ENCODE results near the gene HIF1AN.
A peak's percentile ranks its signal among the peaks of the same experiment; 100 is the strongest.

The HIF1AN gene

GRCh38 chr10:100522945-100523344 lies 12.8 kb upstream of the HIF1AN start:
- DNase-seq (ENCODE audit: insufficient read length) (no peak), FAIRE-seq (no peak)
- no peak for TF ChIP-seq POLR2AphosphoS5 (IDR thresholded peaks at IDR 0.05; ENCODE audit: low read depth, low read length)
- TF ChIP-seq TAF1 (IDR thresholded peaks at IDR 0.05; ENCODE audit: borderline replicate concordance, low read depth, low read length) = no peak
- TF ChIP-seq POLR2A (IDR thresholded peaks at IDR 0.05; ENCODE audit: low read depth, low read length) = no peak

- DNase-seq (ENCODE audit: insufficient read length) (no peak), FAIRE-seq (no peak)
- TF ChIP-seq TAF1 (IDR thresholded peaks at IDR 0.05; ENCODE audit: borderline replicate concordance, low read depth, low read length) (no peak), POLR2A (IDR thresholded peaks at IDR 0.05; ENCODE audit: low read depth, low read length) (no peak), POLR2AphosphoS5 (IDR thresholded peaks at IDR 0.05; ENCODE audit: low read depth, low read length) (no peak)
Observed at GRCh38 chr10:100524206-100524605, 11.5 kb upstream of the HIF1AN start.

- no peak for FAIRE-seq
- TF ChIP-seq POLR2AphosphoS5 (IDR thresholded peaks at IDR 0.05; ENCODE audit: low read depth, low read length) = no peak
- TF ChIP-seq POLR2A (IDR thresholded peaks at IDR 0.05; ENCODE audit: low read depth, low read length) = no peak
- TF ChIP-seq TAF1 (IDR thresholded peaks at IDR 0.05; ENCODE audit: borderline replicate concordance, low read depth, low read length) = no peak
- DNase-seq (ENCODE audit: insufficient read length) = no peak
Observed at GRCh38 chr10:100524638-100525037, 11.1 kb upstream of the HIF1AN start.

- TF ChIP-seq POLR2A (IDR thresholded peaks at IDR 0.05; ENCODE audit: low read depth, low read length) (no peak), TAF1 (IDR thresholded peaks at IDR 0.05; ENCODE audit: borderline replicate concordance, low read depth, low read length) (no peak), POLR2AphosphoS5 (IDR thresholded peaks at IDR 0.05; ENCODE audit: low read depth, low read length) (no peak)
- no peak for DNase-seq (ENCODE audit: insufficient read length)
- peak; percentile 82 for FAIRE-seq
Observed at GRCh38 chr10:100528123-100528886, 7.4 kb upstream of the HIF1AN start.

GRCh38 chr10:100528921-100529474 lies 6.7 kb upstream of the HIF1AN start:
- peak; percentile 17 for FAIRE-seq
- TF ChIP-seq TAF1 (IDR thresholded peaks at IDR 0.05; ENCODE audit: borderline replicate concordance, low read depth, low read length) = no peak
- no peak for TF ChIP-seq POLR2A (IDR thresholded peaks at IDR 0.05; ENCODE audit: low read depth, low read length)
- TF ChIP-seq POLR2AphosphoS5 (IDR thresholded peaks at IDR 0.05; ENCODE audit: low read depth, low read length) = no peak
- DNase-seq (ENCODE audit: insufficient read length) = no peak

GRCh38 chr10:100529475-100530298 lies 6.1 kb upstream of the HIF1AN start, which contains the start of gene NDUFB8:
Gene NDUFB8 (minus strand): TSS chr10:100529871. CDS start chr10:100529851, 20 bp downstream.
- peak; percentile 86 for TF ChIP-seq POLR2A (IDR thresholded peaks at IDR 0.05; ENCODE audit: low read depth, low read length)
- TF ChIP-seq TAF1 (IDR thresholded peaks at IDR 0.05; ENCODE audit: borderline replicate concordance, low read depth, low read length) = peak; percentile 75
- TF ChIP-seq POLR2AphosphoS5 (IDR thresholded peaks at IDR 0.05; ENCODE audit: low read depth, low read length) = peak; percentile 79
- peak; percentile 91 for FAIRE-seq
- peak; percentile 60 for DNase-seq (ENCODE audit: insufficient read length)

- no peak for TF ChIP-seq POLR2AphosphoS5 (IDR thresholded peaks at IDR 0.05; ENCODE audit: low read depth, low read length)
- no peak for TF ChIP-seq POLR2A (IDR thresholded peaks at IDR 0.05; ENCODE audit: low read depth, low read length)
- TF ChIP-seq TAF1 (IDR thresholded peaks at IDR 0.05; ENCODE audit: borderline replicate concordance, low read depth, low read length) = no peak
- FAIRE-seq (no peak), DNase-seq (ENCODE audit: insufficient read length) (no peak)
Observed at GRCh38 chr10:100531761-100532160, 4.0 kb upstream of the HIF1AN start.

- no peak for TF ChIP-seq POLR2A (IDR thresholded peaks at IDR 0.05; ENCODE audit: low read depth, low read length)
- TF ChIP-seq POLR2AphosphoS5 (IDR thresholded peaks at IDR 0.05; ENCODE audit: low read depth, low read length) = no peak
- TF ChIP-seq TAF1 (IDR thresholded peaks at IDR 0.05; ENCODE audit: borderline replicate concordance, low read depth, low read length) = no peak
- FAIRE-seq (peak; percentile 30), DNase-seq (ENCODE audit: insufficient read length) (no peak)
Observed at GRCh38 chr10:100534726-100535125, 1.0 kb upstream of the HIF1AN start.

- FAIRE-seq = no peak
- TF ChIP-seq POLR2AphosphoS5 (IDR thresholded peaks at IDR 0.05; ENCODE audit: low read depth, low read length) (no peak), TAF1 (IDR thresholded peaks at IDR 0.05; ENCODE audit: borderline replicate concordance, low read depth, low read length) (no peak), POLR2A (IDR thresholded peaks at IDR 0.05; ENCODE audit: low read depth, low read length) (no peak)
- no peak for DNase-seq (ENCODE audit: insufficient read length)
Observed at GRCh38 chr10:100535338-100535714, 417 bp upstream of the HIF1AN start.

GRCh38 chr10:100537475-100537874 lies 1.7 kb downstream of the HIF1AN start:
- TF ChIP-seq TAF1 (IDR thresholded peaks at IDR 0.05; ENCODE audit: borderline replicate concordance, low read depth, low read length) (no peak), POLR2A (IDR thresholded peaks at IDR 0.05; ENCODE audit: low read depth, low read length) (no peak), POLR2AphosphoS5 (IDR thresholded peaks at IDR 0.05; ENCODE audit: low read depth, low read length) (no peak)
- DNase-seq (ENCODE audit: insufficient read length) (no peak), FAIRE-seq (no peak)

- no peak for TF ChIP-seq POLR2AphosphoS5 (IDR thresholded peaks at IDR 0.05; ENCODE audit: low read depth, low read length)
- no peak for TF ChIP-seq TAF1 (IDR thresholded peaks at IDR 0.05; ENCODE audit: borderline replicate concordance, low read depth, low read length)
- TF ChIP-seq POLR2A (IDR thresholded peaks at IDR 0.05; ENCODE audit: low read depth, low read length) = no peak
- no peak for FAIRE-seq
- no peak for DNase-seq (ENCODE audit: insufficient read length)
Observed at GRCh38 chr10:100544950-100545349, 9.2 kb downstream of the HIF1AN start.
